ENCODE data around the gene ACBD5. TPM values are rescaled to one million over a fixed set of nuclear protein-coding genes. Genes with fewer than 3 reads are reported as not detected.

The ACBD5 gene
- total and polyA plus RNA-seq, 4 donors, result 12.6 to 39.7 (median 17.1) TPM

GRCh38 chr10:27153329-27153728 lies 87.3 kb downstream of the ACBD5 start:
- peaks cover 0 to 20% (median 13%) of the 10 kb centered on the region in 4 donors for H3K4me1 ChIP-seq (ENCODE audit: control insufficient read depth in 4 of 4, insufficient read depth in 4 of 4, low read length in 3 of 4)
- H3K4me3 ChIP-seq (ENCODE audit: low read depth in 1 of 3, low read length in 3 of 3), result peak overlapping the region; percentile 53 to 98 (median 77)
- peaks cover 2 to 5% (median 4%) of the 10 kb centered on the region in 4 donors for H3K36me3 ChIP-seq (ENCODE audit: control insufficient read depth in 4 of 4, insufficient read depth in 3 of 4, low read depth in 1 of 4, low read length in 3 of 4)
- H3K9ac ChIP-seq (ENCODE audit: low read depth in 1 of 2, low read length in 2 of 2), result peak overlapping the region; percentile 94 to 98
- TF ChIP-seq FOXA2 (IDR thresholded peaks at IDR 0.05) (no peak), REST (IDR thresholded peaks at IDR 0.05) (no peak), EGR1 (IDR thresholded peaks at IDR 0.05; ENCODE audit: low read depth in 2 of 2) (no peak), FOXA1 (IDR thresholded peaks at IDR 0.05) (no peak), SP1 (IDR thresholded peaks at IDR 0.05) (no peak), MAX (IDR thresholded peaks at IDR 0.05) (no peak), HNF4A (conservative IDR thresholded peaks at IDR 0.05) (no peak), ZBTB33 (IDR thresholded peaks at IDR 0.05) (no peak), JUND (IDR thresholded peaks at IDR 0.05) (no peak)
- H3K27me3 ChIP-seq (ENCODE audit: control insufficient read depth in 4 of 4, insufficient read depth in 4 of 4, low read length in 3 of 4), result no peaks in the 10 kb centered on the region
- H3K9me3 ChIP-seq (ENCODE audit: control insufficient read depth in 4 of 4, low read length in 3 of 4), result no peaks in the 10 kb centered on the region
- H3K27ac ChIP-seq (ENCODE audit: low read depth in 1 of 2, low read length in 2 of 2), result peak overlapping the region in 1 of 2 donors; percentile 100
- DNase-seq (ENCODE audit: low spot score), result no peak
- 1% methylated on average over 6 of the region's 6 CpGs for WGBS

- H3K4me1 ChIP-seq (ENCODE audit: control insufficient read depth in 4 of 4, insufficient read depth in 4 of 4, low read length in 3 of 4), result peaks cover 0 to 20% (median 13%) of the 10 kb centered on the region in 4 donors
- DNase-seq (ENCODE audit: low spot score), result no peak
- no peaks in the 10 kb centered on the region for H3K9me3 ChIP-seq (ENCODE audit: control insufficient read depth in 4 of 4, low read length in 3 of 4)
- no peak overlapping the region for H3K27ac ChIP-seq (ENCODE audit: low read depth in 1 of 2, low read length in 2 of 2)
- peaks cover 2 to 8% (median 6%) of the 10 kb centered on the region in 4 donors for H3K36me3 ChIP-seq (ENCODE audit: control insufficient read depth in 4 of 4, insufficient read depth in 3 of 4, low read depth in 1 of 4, low read length in 3 of 4)
- H3K4me3 ChIP-seq (ENCODE audit: low read depth in 1 of 3, low read length in 3 of 3), result peak overlapping the region; percentile 53 to 98 (median 77)
- no peaks in the 10 kb centered on the region for H3K27me3 ChIP-seq (ENCODE audit: control insufficient read depth in 4 of 4, insufficient read depth in 4 of 4, low read length in 3 of 4)
- H3K9ac ChIP-seq (ENCODE audit: low read depth in 1 of 2, low read length in 2 of 2), result peak overlapping the region; percentile 94 to 98
- TF ChIP-seq JUND (IDR thresholded peaks at IDR 0.05) (no peak), RXRA (IDR thresholded peaks at IDR 0.05) (no peak), GABPA (IDR thresholded peaks at IDR 0.05 in 1 of 2, conservative IDR thresholded peaks at IDR 0.05 in 1 of 2) (no peak), ATF3 (IDR thresholded peaks at IDR 0.05) (no peak), EGR1 (IDR thresholded peaks at IDR 0.05; ENCODE audit: low read depth in 2 of 2) (no peak), HNF4G (IDR thresholded peaks at IDR 0.05) (no peak), REST (IDR thresholded peaks at IDR 0.05) (no peak), FOXA2 (IDR thresholded peaks at IDR 0.05) (no peak)
These were observed 87.9 kb downstream of the ACBD5 start for GRCh38 chr10:27152687-27153086.

Measured in liver (tissue), 9 donors.